GM10248 (cell line): ENCODE results near the gene AK8.

Source experiments
- CTCF ChIA-PET: fragments of 300-600 bp; sonication (Branson Sonifier 250); formaldehyde crosslinking; extraction: SDS; loops from one replicate; lab custom pipeline; 2021; ENCODE audit warnings: antibody characterized with exemption; lab: Yijun Ruan, JAX
- POLR2A ChIA-PET: fragments of 350-650 bp; sonication (Branson Sonifier 250); formaldehyde crosslinking; extraction: SDS; loops from one replicate; lab custom pipeline; 2020; ENCODE audit warnings: antibody characterized with exemption; lab: Yijun Ruan, JAX
- DNase-seq: peaks from one replicate; pipeline ENCODE4 v3.0.0; 2012; ENCODE audit errors: extremely low spot score
- TF ChIP-seq, protein P1 (sequence below): IDR thresholded peaks from 2 replicates; pipeline ENCODE4 v1.5.1; 2012; ENCODE audit warnings: mild to moderate bottlenecking, low read depth; ENCODE audit errors: extremely low read depth, missing control alignments, control extremely low read depth

Gene AK8

DNA sequence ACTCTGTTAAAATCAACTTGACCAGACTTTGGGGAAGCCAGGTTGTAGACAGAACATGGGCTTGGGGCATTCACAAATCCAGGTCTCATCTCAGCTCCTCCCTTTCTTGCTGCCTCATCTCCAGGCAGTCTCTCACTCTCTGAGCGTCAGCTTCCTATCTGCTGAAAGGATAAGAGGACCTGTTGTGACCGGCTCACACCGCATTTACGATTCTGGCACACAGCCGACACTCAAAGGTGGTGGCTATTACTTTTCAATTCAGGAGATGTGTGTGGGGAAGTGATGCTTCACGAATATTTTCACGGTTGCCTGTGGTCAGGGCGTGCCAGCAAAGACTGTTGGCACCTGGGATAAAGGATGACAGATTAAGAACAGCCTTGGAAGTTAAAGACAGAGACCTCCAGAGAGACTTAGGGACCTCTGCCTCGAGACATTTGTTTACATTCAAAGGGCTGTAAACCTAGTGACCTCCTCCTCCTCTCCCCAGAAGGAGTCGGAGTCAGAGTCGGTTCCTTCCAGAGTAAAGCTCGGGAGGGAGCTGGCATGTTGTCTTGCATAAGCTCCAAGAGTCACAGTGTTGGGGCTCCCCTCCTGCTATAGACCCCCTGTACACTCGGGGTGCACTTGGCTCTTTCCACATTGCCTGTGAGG lies 83.2 kb downstream of the AK8 start:
- POLR2A ChIA-PET, result no interaction called here
- TF ChIP-seq, protein P1, sequence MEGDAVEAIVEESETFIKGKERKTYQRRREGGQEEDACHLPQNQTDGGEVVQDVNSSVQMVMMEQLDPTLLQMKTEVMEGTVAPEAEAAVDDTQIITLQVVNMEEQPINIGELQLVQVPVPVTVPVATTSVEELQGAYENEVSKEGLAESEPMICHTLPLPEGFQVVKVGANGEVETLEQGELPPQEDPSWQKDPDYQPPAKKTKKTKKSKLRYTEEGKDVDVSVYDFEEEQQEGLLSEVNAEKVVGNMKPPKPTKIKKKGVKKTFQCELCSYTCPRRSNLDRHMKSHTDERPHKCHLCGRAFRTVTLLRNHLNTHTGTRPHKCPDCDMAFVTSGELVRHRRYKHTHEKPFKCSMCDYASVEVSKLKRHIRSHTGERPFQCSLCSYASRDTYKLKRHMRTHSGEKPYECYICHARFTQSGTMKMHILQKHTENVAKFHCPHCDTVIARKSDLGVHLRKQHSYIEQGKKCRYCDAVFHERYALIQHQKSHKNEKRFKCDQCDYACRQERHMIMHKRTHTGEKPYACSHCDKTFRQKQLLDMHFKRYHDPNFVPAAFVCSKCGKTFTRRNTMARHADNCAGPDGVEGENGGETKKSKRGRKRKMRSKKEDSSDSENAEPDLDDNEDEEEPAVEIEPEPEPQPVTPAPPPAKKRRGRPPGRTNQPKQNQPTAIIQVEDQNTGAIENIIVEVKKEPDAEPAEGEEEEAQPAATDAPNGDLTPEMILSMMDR, result no peak
- CTCF ChIA-PET, result no interaction called here
- DNase-seq, result no peak

DNA sequence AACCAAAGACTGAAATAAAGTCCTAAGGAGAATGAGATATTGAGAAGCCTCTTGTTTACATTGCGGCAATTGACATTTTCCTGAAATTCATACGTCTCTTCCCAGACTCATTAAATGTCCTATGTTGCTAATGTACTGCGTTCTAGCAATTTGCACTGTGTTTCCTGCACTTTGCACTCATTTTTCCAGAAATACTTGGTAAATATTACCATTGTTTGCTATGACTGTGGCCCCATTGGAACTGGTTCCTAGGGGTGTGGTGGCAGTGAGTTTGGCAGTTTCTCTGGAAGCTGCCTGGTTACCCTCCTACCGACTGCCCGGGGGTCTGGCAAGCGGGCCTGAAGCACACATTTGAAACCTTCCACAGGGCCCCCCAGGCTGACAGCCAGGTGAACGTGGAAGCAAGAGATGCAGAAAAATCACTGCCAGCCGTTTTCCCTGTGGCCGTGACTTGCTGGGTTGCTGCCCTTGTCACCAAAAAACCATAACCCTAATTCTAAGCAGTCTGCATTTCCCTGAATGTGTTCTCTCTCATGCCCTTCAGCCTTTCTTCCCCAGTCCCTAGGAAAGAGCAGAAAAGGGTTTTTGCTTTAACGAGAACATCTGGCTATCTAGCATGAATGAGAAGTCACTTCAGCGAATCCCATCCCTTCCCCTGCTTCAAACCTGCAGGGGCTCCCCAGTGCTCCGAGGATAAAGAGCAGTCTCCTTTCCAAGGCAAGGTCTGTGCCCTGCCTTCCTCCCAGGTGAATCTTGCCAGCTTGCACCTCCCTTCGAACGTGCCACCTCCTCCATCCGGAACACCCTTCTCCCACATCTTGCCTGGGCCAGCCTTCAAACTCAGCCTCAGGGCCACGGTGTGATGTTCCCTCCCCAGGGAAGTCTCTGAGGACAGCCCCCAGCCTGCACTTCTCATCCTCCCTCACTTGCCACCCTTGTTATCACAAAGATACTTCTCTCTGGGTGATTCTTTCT lies 84.2 kb downstream of the AK8 start:
- ChIA-PET POLR2A (no interaction called here), CTCF (no interaction called here)
- TF ChIP-seq, protein P1, result no peak
- DNase-seq, result no peak

DNA sequence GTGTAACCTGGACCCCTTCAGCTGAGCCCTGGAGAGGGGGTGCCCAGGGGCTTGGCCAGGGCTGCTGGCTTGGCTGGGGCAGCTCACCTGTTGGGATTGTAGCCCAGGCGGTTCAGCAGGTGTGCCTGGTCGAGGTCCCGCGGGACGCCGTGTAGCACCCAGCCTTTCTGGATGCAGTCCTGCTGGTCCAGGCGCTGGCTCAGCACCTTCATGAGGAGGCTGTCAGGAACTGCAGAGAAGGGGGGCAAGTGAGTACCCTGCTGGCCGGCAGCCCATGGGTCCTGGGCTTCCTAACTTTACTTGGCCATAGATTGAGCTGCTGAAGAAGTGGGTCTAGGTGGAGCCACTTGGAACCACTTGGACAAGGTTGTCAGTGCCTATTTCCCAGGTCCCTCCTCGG lies 85.5 kb downstream of the AK8 start:
- DNase-seq, result no peak
- ChIA-PET POLR2A (no interaction called here), CTCF (no interaction called here)
- TF ChIP-seq, protein P1, result no peak

GRCh38 chr9:132791699-132792240 lies 86.3 kb downstream of the AK8 start:
- TF ChIP-seq, protein P1, result no peak
- ChIA-PET CTCF (no interaction called here), POLR2A (no interaction called here)
- no peak for DNase-seq

- ChIA-PET POLR2A (no interaction called here), CTCF (interaction anchor here (0.9 kb wide), 1 partner anchor 283 kb away, joined by 3 read pairs; no protein-coding TSS in a partner anchor)
- TF ChIP-seq, protein P1, result no peak
- DNase-seq, result no peak
These were observed 88.4 kb downstream of the AK8 start for GRCh38 chr9:132789719-132790118.

- TF ChIP-seq, protein P1, result no peak
- POLR2A ChIA-PET, result no interaction called here
- CTCF ChIA-PET, result interaction anchor here (1.5 kb wide), 1 partner anchor 11 kb away, joined by 4 read pairs; no protein-coding TSS in a partner anchor
- no peak for DNase-seq
These were observed 89.7 kb downstream of the AK8 start for GRCh38 chr9:132788378-132788777.
